Neuron (in vitro differentiated cells): ENCODE measurements around the gene RPH3AL.
"Not testable (repeated sequence)": the region's sequence is repeated elsewhere in the genome, so short reads cannot be mapped to it uniquely, and the experiment has no call there.

Source experiments
- H2AFZ ChIP-seq: one replicate; pipeline ENCODE4 v1.6.1; 2013; ENCODE audit warnings: low read depth, mild to moderate bottlenecking, inconsistent platforms, low read length, moderate library complexity
- H3K27me3 ChIP-seq: one replicate; pipeline ENCODE4 v1.6.1; 2013; ENCODE audit warnings: low read length; ENCODE audit not compliant: insufficient read depth
- H3K36me3 ChIP-seq: one replicate; pipeline ENCODE4 v1.6.1; 2013; ENCODE audit warnings: low read length; ENCODE audit not compliant: insufficient read depth
- H3K4me1 ChIP-seq: one replicate; pipeline ENCODE4 v1.6.1; 2013; ENCODE audit warnings: low read length; ENCODE audit not compliant: insufficient read depth
- H3K4me3 ChIP-seq: 2 replicates; pipeline ENCODE4 v1.5.1; 2013; ENCODE audit warnings: mild to moderate bottlenecking, low read length, moderate library complexity
- H3K9me3 ChIP-seq: one replicate; pipeline ENCODE4 v1.6.1; 2013; ENCODE audit warnings: low read length

Gene RPH3AL

GRCh38 chr17:225551-225950 lies 127.1 kb downstream of the RPH3AL start:
- Histone ChIP-seq H3K4me1 (peaks cover 5% of the 10 kb centered on the region), H3K36me3 (no peaks in the 10 kb centered on the region), H3K4me3 (no peak overlapping the region), H2AFZ (no peak overlapping the region), H3K27me3 (no peaks in the 10 kb centered on the region), H3K9me3 (no peaks in the 10 kb centered on the region)

GRCh38 chr17:224576-224975 lies 128.0 kb downstream of the RPH3AL start:
- H3K4me1 ChIP-seq, H3K27me3 ChIP-seq, H3K9me3 ChIP-seq: not testable (repeated sequence)

GRCh38 chr17:223723-224471 lies 128.7 kb downstream of the RPH3AL start:
- no peak overlapping the region for H3K4me3 ChIP-seq
- peaks cover 2% of the 10 kb centered on the region for H3K9me3 ChIP-seq
- no peaks in the 10 kb centered on the region for H3K27me3 ChIP-seq
- H2AFZ ChIP-seq = no peak overlapping the region
- H3K4me1 ChIP-seq = peaks cover 5% of the 10 kb centered on the region
- H3K36me3 ChIP-seq = no peaks in the 10 kb centered on the region

More at GRCh38 chr17:224576-224975, 128.0 kb downstream of the RPH3AL start:
- H3K36me3 ChIP-seq, H3K4me3 ChIP-seq, H2AFZ ChIP-seq: not testable (repeated sequence)

- Histone ChIP-seq H3K36me3 (no peaks in the 10 kb centered on the region), H3K27me3 (no peaks in the 10 kb centered on the region), H3K9me3 (peaks cover 2% of the 10 kb centered on the region), H3K4me1 (peaks cover 2% of the 10 kb centered on the region), H3K4me3 (no peak overlapping the region), H2AFZ (no peak overlapping the region)
Observed at GRCh38 chr17:222172-222571, 130.4 kb downstream of the RPH3AL start.

- Histone ChIP-seq H3K4me1 (no peaks in the 10 kb centered on the region), H3K4me3 (no peak overlapping the region), H3K9me3 (peaks cover 2% of the 10 kb centered on the region), H3K27me3 (no peaks in the 10 kb centered on the region), H3K36me3 (no peaks in the 10 kb centered on the region), H2AFZ (no peak overlapping the region)
Observed at GRCh38 chr17:219696-220095, 132.9 kb downstream of the RPH3AL start.

GRCh38 chr17:218432-219110 lies 134.0 kb downstream of the RPH3AL start:
- Histone ChIP-seq H3K4me1 (no peaks in the 10 kb centered on the region), H2AFZ (no peak overlapping the region), H3K36me3 (no peaks in the 10 kb centered on the region), H3K9me3 (peaks cover 2% of the 10 kb centered on the region), H3K27me3 (no peaks in the 10 kb centered on the region), H3K4me3 (no peak overlapping the region)

GRCh38 chr17:216625-217024 lies 136.0 kb downstream of the RPH3AL start:
- Histone ChIP-seq H3K9me3 (peaks cover 2% of the 10 kb centered on the region), H3K4me3 (no peak overlapping the region), H3K36me3 (no peaks in the 10 kb centered on the region), H3K27me3 (no peaks in the 10 kb centered on the region), H3K4me1 (no peaks in the 10 kb centered on the region), H2AFZ (no peak overlapping the region)

- H2AFZ ChIP-seq, H3K4me3 ChIP-seq, H3K4me1 ChIP-seq, H3K9me3 ChIP-seq, H3K36me3 ChIP-seq, H3K27me3 ChIP-seq: not testable (repeated sequence)
Observed at GRCh38 chr17:215563-216478, 136.8 kb downstream of the RPH3AL start.

GRCh38 chr17:214881-215331 lies 137.7 kb downstream of the RPH3AL start:
- Histone ChIP-seq H3K27me3 (no peaks in the 10 kb centered on the region), H3K36me3 (no peaks in the 10 kb centered on the region), H3K9me3 (no peaks in the 10 kb centered on the region), H2AFZ (no peak overlapping the region), H3K4me3 (no peak overlapping the region), H3K4me1 (no peaks in the 10 kb centered on the region)

- no peaks in the 10 kb centered on the region for H3K4me1 ChIP-seq
- no peaks in the 10 kb centered on the region for H3K27me3 ChIP-seq
- H3K9me3 ChIP-seq = no peaks in the 10 kb centered on the region
- no peak overlapping the region for H3K4me3 ChIP-seq
- H3K36me3 ChIP-seq = no peaks in the 10 kb centered on the region
- H2AFZ ChIP-seq = no peak overlapping the region
Observed at GRCh38 chr17:213286-214105, 139.1 kb downstream of the RPH3AL start.

GRCh38 chr17:210402-210801 lies 142.2 kb downstream of the RPH3AL start:
- H2AFZ ChIP-seq = no peak overlapping the region
- no peaks in the 10 kb centered on the region for H3K27me3 ChIP-seq
- H3K9me3 ChIP-seq = no peaks in the 10 kb centered on the region
- no peaks in the 10 kb centered on the region for H3K36me3 ChIP-seq
- no peak overlapping the region for H3K4me3 ChIP-seq
- H3K4me1 ChIP-seq = no peaks in the 10 kb centered on the region

GRCh38 chr17:208429-208828 lies 144.2 kb downstream of the RPH3AL start:
- no peaks in the 10 kb centered on the region for H3K27me3 ChIP-seq
- H3K4me3 ChIP-seq = no peak overlapping the region
- no peaks in the 10 kb centered on the region for H3K36me3 ChIP-seq
- H2AFZ ChIP-seq = no peak overlapping the region
- H3K4me1 ChIP-seq = no peaks in the 10 kb centered on the region
- no peaks in the 10 kb centered on the region for H3K9me3 ChIP-seq
